ENCODE measurements around the gene PSPH. TPM values are rescaled to one million over a fixed set of nuclear protein-coding genes. Genes with fewer than 3 reads are reported as not detected.
"Not testable (repeated sequence)": the region's sequence is repeated elsewhere in the genome, so short reads cannot be mapped to it uniquely, and the experiment has no call there.

The PSPH gene
- total RNA-seq (ENCODE audit: unreplicated experiment) = 38.1 TPM
- long read RNA-seq, partial matches to known transcripts = 27 of 38 reads
- long read RNA-seq, other reads (novel, unspliced or antisense) = 8 of 38 reads

- H3K4me3 Mint-ChIP-seq (ENCODE audit: unreplicated experiment) = peak within 1 kb of the TSS; percentile 98
Observed at GRCh38 chr7:56051339-56052191, at the start of gene PSPH, which contains the start of gene CCT6A. TSS of gene PSPH (minus strand) at chr7:56051444. CDS start at chr7:56021212, 30,232 bp downstream. TSS of gene CCT6A (plus strand) at chr7:56051765. CDS start at chr7:56051849, 84 bp downstream.

GRCh38 chr7:56099653-56100052, 48.4 kb upstream of the PSPH start:
- no peak for DNase-seq (ENCODE audit: low spot score)
- H3K27me3 Mint-ChIP-seq (ENCODE audit: unreplicated experiment) = no peaks in the 10 kb centered on the region
- no peak overlapping the region for H3K27ac Mint-ChIP-seq (ENCODE audit: unreplicated experiment)
- H3K9me3 Mint-ChIP-seq (ENCODE audit: unreplicated experiment) = peaks cover 10% of the 10 kb centered on the region
- no peak for TF ChIP-seq CTCF (IDR thresholded peaks at IDR 0.05; ENCODE audit: unreplicated experiment)
- no peak overlapping the region for H3K4me3 Mint-ChIP-seq (ENCODE audit: unreplicated experiment)
- peaks cover 6% of the 10 kb centered on the region for H3K36me3 Mint-ChIP-seq (ENCODE audit: low read depth, unreplicated experiment)
- H3K4me1 Mint-ChIP-seq (ENCODE audit: unreplicated experiment) = no peaks in the 10 kb centered on the region

More at GRCh38 chr7:56051339-56052191, at the start of gene PSPH, which contains the start of gene CCT6A:
- Mint-ChIP-seq H3K4me1 (ENCODE audit: unreplicated experiment) (peaks cover 16% of the 10 kb centered on the region), H3K27ac (ENCODE audit: unreplicated experiment) (peak within 1 kb of the TSS; percentile 98), H3K27me3 (ENCODE audit: unreplicated experiment) (peaks cover 3% of the 10 kb centered on the region), H3K9me3 (ENCODE audit: unreplicated experiment) (no peaks in the 10 kb centered on the region), H3K36me3 (ENCODE audit: low read depth, unreplicated experiment) (peaks cover 11% of the 10 kb centered on the region)
- peak; percentile 97 for DNase-seq (ENCODE audit: low spot score)
- no peak for TF ChIP-seq CTCF (IDR thresholded peaks at IDR 0.05; ENCODE audit: unreplicated experiment)

- H3K9me3 Mint-ChIP-seq (ENCODE audit: unreplicated experiment); H3K27ac Mint-ChIP-seq (ENCODE audit: unreplicated experiment); H3K36me3 Mint-ChIP-seq (ENCODE audit: low read depth, unreplicated experiment); H3K4me3 Mint-ChIP-seq (ENCODE audit: unreplicated experiment); H3K4me1 Mint-ChIP-seq (ENCODE audit: unreplicated experiment); H3K27me3 Mint-ChIP-seq (ENCODE audit: unreplicated experiment); DNase-seq (ENCODE audit: low spot score): not testable (repeated sequence)
Observed at GRCh38 chr7:56098187-56099008, 47.2 kb upstream of the PSPH start.

- H3K4me3 Mint-ChIP-seq (ENCODE audit: unreplicated experiment) = no peak overlapping the region
Observed at GRCh38 chr7:56097700-56098099, 46.5 kb upstream of the PSPH start.

More at GRCh38 chr7:56097700-56098099, 46.5 kb upstream of the PSPH start:
- DNase-seq (ENCODE audit: low spot score) = no peak
- H3K36me3 Mint-ChIP-seq (ENCODE audit: low read depth, unreplicated experiment) = peaks cover 6% of the 10 kb centered on the region
- no peaks in the 10 kb centered on the region for H3K4me1 Mint-ChIP-seq (ENCODE audit: unreplicated experiment)
- peaks cover 10% of the 10 kb centered on the region for H3K9me3 Mint-ChIP-seq (ENCODE audit: unreplicated experiment)
- peaks cover 2% of the 10 kb centered on the region for H3K27me3 Mint-ChIP-seq (ENCODE audit: unreplicated experiment)
- no peak for TF ChIP-seq CTCF (IDR thresholded peaks at IDR 0.05; ENCODE audit: unreplicated experiment)
- no peak overlapping the region for H3K27ac Mint-ChIP-seq (ENCODE audit: unreplicated experiment)
